GM13976 (cell line): ENCODE data around the gene CCDC27.
A peak's percentile ranks its signal among the peaks of the same experiment; 100 is the strongest.

Experiments used
- DNase-seq: peaks from one replicate; pipeline ENCODE4 v3.0.0; 2012; ENCODE audit warnings: low spot score
- CTCF ChIP-seq: IDR thresholded peaks from 2 replicates; pipeline ENCODE4 v1.5.1; 2012; ENCODE audit warnings: borderline replicate concordance, mild to moderate bottlenecking; ENCODE audit not compliant: insufficient read depth; ENCODE audit errors: extremely low read depth, missing control alignments, control extremely low read depth
- in situ Hi-C: fragments of 300-500 bp; cut with MboI; formaldehyde crosslinking; loops from one replicate; pipeline ENCODE4 v1.12.0; 2022; ENCODE audit warnings: low sequenced_read_pairs, mixed read lengths, inconsistent platforms; ENCODE audit not compliant: unreplicated experiment

Gene CCDC27

GRCh38 chr1:3727042-3727824 lies 25.0 kb upstream of the CCDC27 start:
- TF ChIP-seq CTCF = peak; percentile 46
- peak; percentile 86 for DNase-seq
- in situ Hi-C loops = no loop called here

GRCh38 chr1:3727825-3728776 lies 24.1 kb upstream of the CCDC27 start:
- DNase-seq = no peak
- in situ Hi-C loops = no loop called here
- TF ChIP-seq CTCF = no peak

- DNase-seq = no peak
- TF ChIP-seq CTCF = no peak
- in situ Hi-C loops = no loop called here
Observed at GRCh38 chr1:3729594-3730542, 22.4 kb upstream of the CCDC27 start.

- DNase-seq = no peak
- TF ChIP-seq CTCF = no peak
- in situ Hi-C loops = no loop called here
Observed at GRCh38 chr1:3730543-3731247, 21.6 kb upstream of the CCDC27 start.

GRCh38 chr1:3731583-3732433 lies 20.4 kb upstream of the CCDC27 start:
- DNase-seq = no peak
- in situ Hi-C loops = no loop called here

More at GRCh38 chr1:3731583-3732433, 20.4 kb upstream of the CCDC27 start:
- no peak for TF ChIP-seq CTCF
